ENCODE data around the gene MEGF10.

MEGF10 gene

GRCh38 chr5:127446626-127447025, 156.0 kb downstream of the MEGF10 start:
- Histone ChIP-seq H3K4me1 (ENCODE audit: insufficient read depth, poor library complexity, severe bottlenecking) (no peaks in the 10 kb centered on the region), H3K27me3 (ENCODE audit: insufficient read depth, poor library complexity, severe bottlenecking) (peaks cover 6% of the 10 kb centered on the region), H3K27ac (ENCODE audit: poor library complexity, severe bottlenecking) (no peak overlapping the region), H3K9me3 (ENCODE audit: severe bottlenecking) (no peaks in the 10 kb centered on the region), H3K36me3 (ENCODE audit: low read depth) (no peaks in the 10 kb centered on the region), H3K4me3 (ENCODE audit: severe bottlenecking) (no peak overlapping the region)
- no peak for TF ChIP-seq CTCF (IDR thresholded peaks at IDR 0.05; ENCODE audit: poor library complexity, severe bottlenecking)
- ATAC-seq (ENCODE audit: low read depth) (no peak), DNase-seq (ENCODE audit: low spot score) (no peak)

GRCh38 chr5:127447827-127448226, 157.2 kb downstream of the MEGF10 start:
- 0 out of 3 replicates have a peak, but pooled peaks have one; percentile 17 for ATAC-seq (ENCODE audit: low read depth)

GRCh38 chr5:127450046-127450445, 159.4 kb downstream of the MEGF10 start:
- Histone ChIP-seq H3K4me1 (ENCODE audit: insufficient read depth, poor library complexity, severe bottlenecking) (no peaks in the 10 kb centered on the region), H3K9me3 (ENCODE audit: severe bottlenecking) (no peaks in the 10 kb centered on the region), H3K36me3 (ENCODE audit: low read depth) (no peaks in the 10 kb centered on the region), H3K27ac (ENCODE audit: poor library complexity, severe bottlenecking) (no peak overlapping the region), H3K4me3 (ENCODE audit: severe bottlenecking) (no peak overlapping the region), H3K27me3 (ENCODE audit: insufficient read depth, poor library complexity, severe bottlenecking) (peaks cover 7% of the 10 kb centered on the region)
- no peak for TF ChIP-seq CTCF (IDR thresholded peaks at IDR 0.05; ENCODE audit: poor library complexity, severe bottlenecking)
- DNase-seq (ENCODE audit: low spot score) (no peak), ATAC-seq (ENCODE audit: low read depth) (no peak)

More at GRCh38 chr5:127447827-127448226, 157.2 kb downstream of the MEGF10 start:
- no peaks in the 10 kb centered on the region for H3K9me3 ChIP-seq (ENCODE audit: severe bottlenecking)
- H3K36me3 ChIP-seq (ENCODE audit: low read depth) = no peaks in the 10 kb centered on the region
- H3K4me1 ChIP-seq (ENCODE audit: insufficient read depth, poor library complexity, severe bottlenecking) = no peaks in the 10 kb centered on the region
- no peak for DNase-seq (ENCODE audit: low spot score)
- H3K27ac ChIP-seq (ENCODE audit: poor library complexity, severe bottlenecking) = no peak overlapping the region
- no peak for TF ChIP-seq CTCF (IDR thresholded peaks at IDR 0.05; ENCODE audit: poor library complexity, severe bottlenecking)
- H3K4me3 ChIP-seq (ENCODE audit: severe bottlenecking) = no peak overlapping the region
- peaks cover 6% of the 10 kb centered on the region for H3K27me3 ChIP-seq (ENCODE audit: insufficient read depth, poor library complexity, severe bottlenecking)

GRCh38 chr5:127451096-127451495, 160.5 kb downstream of the MEGF10 start:
- H3K9me3 ChIP-seq (ENCODE audit: severe bottlenecking) = no peaks in the 10 kb centered on the region
- H3K36me3 ChIP-seq (ENCODE audit: low read depth) = no peaks in the 10 kb centered on the region
- no peak for ATAC-seq (ENCODE audit: low read depth)
- H3K27me3 ChIP-seq (ENCODE audit: insufficient read depth, poor library complexity, severe bottlenecking) = peaks cover 2% of the 10 kb centered on the region
- no peak overlapping the region for H3K27ac ChIP-seq (ENCODE audit: poor library complexity, severe bottlenecking)
- TF ChIP-seq CTCF (IDR thresholded peaks at IDR 0.05; ENCODE audit: poor library complexity, severe bottlenecking) = no peak
- no peaks in the 10 kb centered on the region for H3K4me1 ChIP-seq (ENCODE audit: insufficient read depth, poor library complexity, severe bottlenecking)
- DNase-seq (ENCODE audit: low spot score) = no peak
- no peak overlapping the region for H3K4me3 ChIP-seq (ENCODE audit: severe bottlenecking)

GRCh38 chr5:127452626-127453025, 162.0 kb downstream of the MEGF10 start:
- peaks cover 2% of the 10 kb centered on the region for H3K27me3 ChIP-seq (ENCODE audit: insufficient read depth, poor library complexity, severe bottlenecking)
- no peak overlapping the region for H3K4me3 ChIP-seq (ENCODE audit: severe bottlenecking)
- H3K4me1 ChIP-seq (ENCODE audit: insufficient read depth, poor library complexity, severe bottlenecking) = no peaks in the 10 kb centered on the region
- H3K36me3 ChIP-seq (ENCODE audit: low read depth) = no peaks in the 10 kb centered on the region
- ATAC-seq (ENCODE audit: low read depth) = no peak
- no peaks in the 10 kb centered on the region for H3K9me3 ChIP-seq (ENCODE audit: severe bottlenecking)
- TF ChIP-seq CTCF (IDR thresholded peaks at IDR 0.05; ENCODE audit: poor library complexity, severe bottlenecking) = no peak
- DNase-seq (ENCODE audit: low spot score) = no peak
- H3K27ac ChIP-seq (ENCODE audit: poor library complexity, severe bottlenecking) = no peak overlapping the region
